SIG-M5 treated with dmso at 0.1 percent for 504 hours (cell line): Measurements from ENCODE around the gene APOA4.

Source experiments
- DNase-seq: peaks from one replicate; lab custom pipeline; 2025; ENCODE audit not compliant: unreplicated experiment; lab: John Stamatoyannopoulos, UW

APOA4 gene

DNA sequence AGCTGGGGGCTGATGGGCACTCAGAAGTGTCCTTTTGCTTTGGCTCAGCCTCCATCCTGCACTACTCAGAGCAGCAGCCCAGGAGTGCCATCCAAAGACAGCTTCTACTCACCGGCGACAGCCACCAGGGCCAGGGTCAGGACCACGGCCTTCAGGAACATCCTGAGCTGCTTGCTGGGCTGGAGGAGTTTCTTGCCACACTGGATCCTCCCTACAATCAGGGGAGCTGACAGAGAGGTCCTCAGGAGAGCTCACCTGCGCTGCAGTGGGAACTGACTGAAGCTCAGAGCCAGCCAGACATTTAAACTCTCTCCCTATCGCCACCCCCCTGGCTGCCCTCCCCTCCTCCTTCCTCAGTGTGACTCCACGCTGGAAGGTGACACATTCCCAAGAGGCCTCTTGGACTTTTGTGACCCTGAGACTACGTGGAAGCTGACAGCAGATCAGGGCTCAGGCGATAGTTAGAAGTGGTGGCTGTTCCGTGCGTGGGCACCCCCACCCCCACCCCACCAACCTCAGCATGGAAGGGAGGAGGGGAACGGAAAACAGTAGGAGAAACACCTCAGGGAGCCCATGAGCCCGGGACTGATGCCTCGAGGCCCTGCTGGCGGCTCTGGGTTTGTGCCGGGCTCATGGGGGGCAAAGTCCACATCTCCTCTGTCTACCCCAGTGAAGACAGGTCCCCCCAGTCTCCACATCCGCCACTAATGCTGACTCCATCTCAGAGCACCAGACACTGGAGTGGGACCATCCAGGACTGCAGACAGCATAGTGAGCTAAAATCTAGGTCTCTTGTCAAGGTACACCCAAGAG is at the start of gene APOA4:
Gene APOA4, minus strand, starts transcription at position 274 of the 813 bp plus-strand sequence. Its CDS starts 113 bp downstream, at position 161.
- no peak for DNase-seq

DNA sequence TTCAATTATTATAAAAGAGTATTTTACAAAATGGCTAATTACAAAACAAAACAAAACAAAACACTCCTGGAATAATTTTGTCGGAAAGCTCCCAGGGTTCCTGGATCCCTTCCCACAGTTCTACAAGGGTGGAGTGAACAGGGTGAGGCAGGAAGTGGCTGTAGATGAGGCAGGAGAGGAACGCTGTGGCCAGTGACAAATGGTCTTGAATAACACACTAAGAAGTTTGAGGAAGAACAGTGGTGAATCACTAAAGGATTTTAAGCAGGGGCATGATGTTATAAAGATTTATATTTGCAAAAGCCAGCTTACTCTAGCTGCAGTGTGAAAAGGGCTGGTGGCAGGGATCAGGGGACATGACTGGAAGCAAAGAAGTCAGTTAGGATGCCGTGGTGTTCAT is 48.1 kb upstream of the APOA4 start:
- no peak for DNase-seq

DNA sequence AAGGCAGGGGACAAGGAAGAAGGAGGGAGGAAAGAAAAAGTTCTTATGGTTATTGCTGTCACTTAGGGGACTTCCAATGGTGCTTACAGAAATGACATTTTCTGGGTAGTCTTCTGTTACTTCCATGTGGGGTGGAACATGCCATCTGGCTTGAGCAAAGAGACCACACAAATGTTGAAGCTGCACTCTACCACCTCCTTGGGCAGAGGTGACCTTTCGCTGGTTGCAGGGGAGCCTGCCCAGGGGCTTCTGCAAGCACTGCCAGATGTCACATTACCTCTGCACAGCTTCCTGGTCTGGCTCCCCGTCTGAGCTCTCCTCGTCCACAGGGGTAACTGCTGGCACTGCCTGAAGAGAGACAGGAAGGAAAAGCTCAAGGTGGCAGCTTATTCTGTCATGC is 47.0 kb upstream of the APOA4 start:
- no peak for DNase-seq

DNA sequence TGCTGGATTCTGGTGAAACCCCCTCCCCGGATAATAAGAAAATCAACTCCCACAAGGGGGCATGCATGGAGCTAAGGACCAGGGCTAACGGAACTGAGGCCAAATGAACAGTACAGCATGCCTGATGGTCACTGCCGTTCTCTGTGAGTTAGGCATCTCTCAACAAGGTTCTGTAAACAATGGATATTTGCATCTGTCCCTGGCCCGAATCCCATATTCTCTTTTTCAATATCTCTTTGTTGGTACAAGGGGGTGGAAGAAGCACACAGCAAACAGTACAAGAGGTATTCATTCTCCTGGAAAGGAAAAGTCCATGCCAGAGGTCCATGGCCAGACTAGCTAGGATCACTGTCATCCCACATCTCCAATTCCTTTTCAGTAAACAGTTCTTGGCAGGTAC is 46.5 kb upstream of the APOA4 start:
- no peak for DNase-seq

DNA sequence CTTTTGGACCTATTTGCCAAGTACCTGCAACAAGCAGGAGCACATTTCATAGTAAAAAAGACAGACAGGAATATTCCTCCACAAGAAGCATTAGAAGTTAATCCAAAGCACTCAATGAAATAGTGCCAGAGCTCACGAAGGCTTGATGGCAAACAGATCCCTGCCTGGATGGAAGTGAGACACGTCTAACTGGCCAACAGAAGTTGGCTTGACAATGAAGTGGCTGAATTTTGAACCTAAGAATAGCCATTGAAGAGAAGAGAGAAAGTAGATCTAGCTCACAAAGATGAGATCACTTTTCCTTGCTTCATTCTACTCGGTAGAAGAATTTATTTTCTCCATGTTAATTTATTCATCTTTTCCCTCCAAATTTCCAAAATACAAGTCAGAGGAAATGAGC is 45.0 kb upstream of the APOA4 start:
- no peak for DNase-seq

DNA sequence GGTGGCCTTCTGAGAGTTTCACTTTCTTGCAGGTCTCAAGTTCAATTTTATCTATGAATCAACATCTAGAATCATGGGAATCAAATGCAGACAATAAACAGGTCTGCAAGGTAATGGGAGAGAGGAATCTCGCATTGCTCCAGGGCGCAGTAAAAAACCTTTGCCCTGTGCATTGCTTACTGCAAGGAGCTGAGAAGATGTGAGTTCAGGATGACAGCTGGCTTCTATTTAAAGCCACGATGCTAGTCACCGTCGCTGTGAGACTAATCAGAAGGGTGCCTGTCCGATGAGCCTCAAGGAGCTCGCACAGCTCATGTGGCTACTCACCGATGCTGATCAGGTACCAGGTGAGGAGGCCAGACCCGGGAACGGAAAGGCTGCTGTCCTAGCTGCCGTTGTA is 44.5 kb upstream of the APOA4 start:
- no peak for DNase-seq

DNA sequence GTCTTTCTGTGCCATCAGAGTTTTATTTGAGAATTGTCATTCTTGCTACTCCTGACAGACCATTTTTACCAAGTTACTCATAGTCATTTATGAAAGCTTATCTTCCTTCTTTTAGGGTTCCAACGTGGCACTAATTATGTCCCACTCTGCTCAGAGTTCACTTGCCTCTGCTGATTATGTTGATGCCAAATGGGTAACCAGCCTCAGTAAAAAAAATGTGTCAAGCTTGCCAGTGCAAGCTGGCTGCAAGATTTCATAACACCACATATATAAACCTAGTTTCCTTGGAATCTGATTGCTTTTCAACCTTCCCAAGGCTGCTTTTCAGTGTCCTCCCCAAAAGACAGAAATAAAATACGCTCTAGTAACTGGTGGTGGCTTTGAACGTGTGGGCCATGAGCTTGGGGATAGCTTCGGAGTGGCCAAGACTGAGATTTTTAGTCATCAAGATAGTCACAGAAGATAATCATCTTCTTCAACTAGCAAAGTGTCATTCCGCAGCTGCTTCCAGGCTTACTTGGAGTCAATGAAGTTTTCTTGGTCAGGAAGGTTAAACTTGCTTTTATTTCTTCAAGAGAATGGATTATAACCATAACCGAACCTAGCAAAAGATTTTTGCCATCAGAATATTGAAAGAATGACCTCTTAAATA is 43.8 kb upstream of the APOA4 start:
- DNase-seq, result no peak

DNA sequence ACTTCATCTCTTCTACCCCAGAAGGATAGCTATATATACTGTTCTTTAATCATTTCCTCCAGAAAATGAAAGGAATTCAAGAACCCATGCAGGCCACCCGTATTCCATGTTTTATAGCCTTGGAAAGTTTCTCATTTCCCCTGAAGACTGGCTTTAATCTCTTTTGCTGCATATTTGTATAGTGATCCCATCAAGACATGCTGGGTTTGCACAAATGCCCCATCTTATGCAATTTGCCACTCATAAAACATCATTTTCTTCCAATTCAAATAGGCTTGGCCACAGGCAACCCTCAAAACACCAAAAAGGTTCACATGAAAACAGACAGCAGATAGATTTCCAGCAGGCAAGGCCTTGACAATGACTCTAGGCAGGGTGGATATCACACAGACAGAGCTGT is 42.6 kb upstream of the APOA4 start:
- no peak for DNase-seq

DNA sequence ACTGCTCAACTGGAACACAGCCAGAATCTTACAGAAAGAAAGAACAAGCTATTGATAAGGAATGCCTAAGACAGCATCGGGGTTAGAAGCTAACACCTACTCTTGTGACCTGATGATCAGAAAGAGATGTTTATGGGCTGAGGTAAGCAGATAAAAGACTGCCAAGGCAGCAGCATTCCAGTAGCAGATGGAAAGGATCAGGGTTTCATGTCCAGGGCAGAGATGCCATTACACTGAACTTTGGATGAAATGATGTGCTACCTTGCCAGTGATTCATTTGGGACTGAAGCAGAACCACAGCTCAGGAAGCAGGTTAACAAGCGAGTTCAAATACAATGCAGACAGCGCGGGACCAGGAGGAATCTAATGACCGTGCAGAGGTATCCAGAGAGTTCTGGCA is 41.4 kb upstream of the APOA4 start:
- DNase-seq, result no peak

DNA sequence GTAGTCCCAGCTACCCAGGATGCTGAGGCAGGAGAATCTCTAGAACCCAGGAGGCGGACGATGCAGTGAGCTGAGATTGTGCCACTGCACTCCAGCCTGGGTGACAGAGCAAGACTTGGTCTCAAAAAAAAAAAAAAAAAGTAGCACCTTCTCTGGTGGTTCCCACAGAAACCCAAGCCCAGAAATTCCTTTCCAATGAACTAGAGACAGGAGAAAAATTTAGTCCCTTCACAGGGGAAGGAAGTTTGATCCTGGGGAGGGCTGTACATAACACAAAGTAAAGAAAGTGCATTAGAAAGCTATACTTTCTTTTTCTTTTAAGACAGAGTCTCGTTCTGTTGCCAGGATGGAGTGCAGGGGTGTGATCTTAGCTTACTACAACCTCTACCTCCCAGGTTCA is 39.8 kb upstream of the APOA4 start:
- DNase-seq, result no peak

DNA sequence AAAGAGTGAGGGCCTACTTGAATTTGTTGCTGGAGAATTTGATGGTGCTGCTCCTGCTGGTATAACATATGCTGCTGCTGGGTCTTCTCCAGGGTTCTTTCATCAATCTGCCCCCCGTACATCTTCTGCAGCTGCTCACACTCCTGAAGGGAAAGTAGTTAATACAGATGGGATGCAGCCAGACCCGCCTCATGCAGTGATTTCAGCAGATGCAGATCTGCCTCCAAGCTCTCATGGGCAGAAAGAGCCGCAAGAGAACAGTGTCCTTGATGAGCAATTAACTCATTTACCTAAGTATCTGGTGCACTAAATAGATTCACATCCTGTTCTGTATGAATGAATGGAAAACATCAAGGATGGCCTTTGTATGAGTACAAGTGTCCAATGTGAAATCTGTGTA is 39.1 kb upstream of the APOA4 start:
- no peak for DNase-seq

DNA sequence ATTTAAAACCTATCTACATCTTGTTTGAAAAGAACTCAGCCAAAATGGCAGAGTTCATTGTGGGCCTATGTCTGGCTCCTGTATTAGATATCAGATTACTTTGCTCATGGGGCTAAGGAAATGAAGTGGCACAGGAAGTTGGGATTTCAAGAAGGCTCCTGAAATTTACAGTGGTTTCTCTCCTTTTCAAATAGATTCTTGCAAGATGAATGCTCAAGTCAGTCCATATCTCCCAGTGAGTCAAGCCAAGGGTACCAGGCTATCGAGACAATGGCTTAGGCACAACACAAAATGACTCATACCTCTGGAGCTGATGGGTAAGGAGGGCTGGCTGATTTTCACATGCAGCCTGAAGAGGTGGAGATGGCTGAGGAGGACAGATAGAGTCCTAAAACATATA is 38.4 kb upstream of the APOA4 start:
- no peak for DNase-seq

DNA sequence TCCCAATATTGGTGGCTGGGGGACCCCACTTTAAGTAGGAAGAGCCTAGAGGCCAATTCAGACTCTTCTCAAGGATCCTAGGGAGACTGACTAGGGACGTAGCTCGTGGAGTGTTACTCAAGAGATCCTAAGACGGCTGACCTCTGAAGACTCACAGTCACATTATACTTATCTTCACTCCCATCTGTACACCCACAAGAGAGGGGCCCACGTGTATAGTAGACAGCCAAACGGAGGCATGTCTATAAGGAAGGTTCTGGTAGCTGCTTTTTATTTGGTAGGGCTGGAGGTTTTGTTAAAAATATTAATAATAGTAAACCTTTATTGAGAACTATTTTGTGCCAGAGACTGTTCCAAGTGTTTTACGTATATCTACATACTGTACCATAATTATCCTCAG is 37.2 kb upstream of the APOA4 start:
- no peak for DNase-seq

DNA sequence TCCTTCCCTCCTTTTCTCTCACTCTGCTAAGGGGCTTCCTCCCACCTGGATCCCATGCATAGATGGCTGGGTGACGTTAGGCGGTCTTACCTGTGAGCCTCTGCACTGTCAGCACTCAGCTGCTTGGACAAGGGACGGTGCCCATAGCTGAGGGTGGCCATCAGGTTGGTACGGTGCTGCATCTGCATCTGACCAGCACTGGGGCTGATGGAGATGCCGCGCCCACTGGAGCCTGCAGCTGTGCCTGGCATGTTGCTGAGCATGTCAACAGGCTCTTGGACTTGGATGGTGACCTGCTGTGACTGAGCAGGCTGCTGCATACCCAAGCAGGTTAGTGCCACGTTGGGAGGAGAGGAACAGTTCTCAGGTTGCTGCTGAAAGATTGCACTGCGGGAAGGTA is 36.1 kb upstream of the APOA4 start:
- no peak for DNase-seq

DNA sequence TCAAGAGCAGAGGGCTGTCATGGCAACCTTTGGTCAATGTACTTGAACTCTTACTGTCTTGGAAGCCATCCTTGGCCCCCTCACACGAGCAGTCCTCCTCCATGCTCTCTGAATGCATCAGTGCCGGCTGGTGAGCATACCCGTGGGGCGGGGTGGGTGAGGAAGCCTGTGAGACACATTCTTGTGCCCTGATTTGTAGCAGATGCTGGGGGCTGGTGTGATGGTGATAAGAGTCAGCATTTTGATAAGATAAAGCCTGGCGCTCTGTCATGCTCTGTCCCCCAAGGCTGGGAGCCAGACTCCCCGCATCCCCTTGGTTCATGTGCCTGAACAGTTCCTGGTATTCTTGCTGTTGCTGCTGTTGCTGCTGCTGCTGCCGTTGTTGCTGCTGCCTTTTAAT is 34.8 kb upstream of the APOA4 start:
- DNase-seq, result no peak

DNA sequence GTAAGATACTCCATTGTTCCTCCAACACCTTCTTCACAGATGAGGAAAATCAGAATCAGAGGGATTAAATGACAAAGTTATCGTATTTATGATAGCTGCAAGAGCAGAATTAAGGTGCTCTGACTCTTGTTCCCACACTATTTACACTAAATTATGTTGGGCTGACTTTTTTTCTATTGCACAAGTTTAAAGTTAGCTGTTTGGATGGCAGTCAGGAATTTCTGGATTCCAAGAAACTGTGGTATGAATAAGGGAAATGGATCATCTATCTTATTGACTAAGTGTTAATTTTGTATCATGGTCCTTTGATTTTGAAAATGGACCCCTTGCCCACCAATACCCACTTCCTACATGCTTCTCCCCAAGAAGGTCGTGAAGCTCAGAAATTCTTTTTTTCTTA is 34.2 kb upstream of the APOA4 start:
- no peak for DNase-seq

DNA sequence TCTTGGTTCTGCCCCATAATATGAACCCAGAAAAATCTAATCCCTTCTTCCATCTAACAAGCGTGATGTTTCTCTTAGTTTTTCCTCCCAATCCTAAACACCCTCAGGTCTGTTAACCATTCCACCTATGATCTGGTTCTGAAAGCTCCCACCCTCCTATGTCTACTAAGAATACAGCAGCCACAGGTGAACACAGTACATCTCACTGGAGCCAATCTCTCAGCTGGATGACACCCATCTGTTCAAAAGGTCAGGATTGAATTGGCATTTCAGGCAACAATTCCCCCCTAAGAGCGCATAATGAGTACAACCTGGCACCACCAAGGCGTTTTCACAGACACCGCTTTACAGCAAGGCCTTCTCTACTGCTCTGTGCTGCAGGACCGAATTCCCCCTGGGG is 33.3 kb upstream of the APOA4 start:
- no peak for DNase-seq

DNA sequence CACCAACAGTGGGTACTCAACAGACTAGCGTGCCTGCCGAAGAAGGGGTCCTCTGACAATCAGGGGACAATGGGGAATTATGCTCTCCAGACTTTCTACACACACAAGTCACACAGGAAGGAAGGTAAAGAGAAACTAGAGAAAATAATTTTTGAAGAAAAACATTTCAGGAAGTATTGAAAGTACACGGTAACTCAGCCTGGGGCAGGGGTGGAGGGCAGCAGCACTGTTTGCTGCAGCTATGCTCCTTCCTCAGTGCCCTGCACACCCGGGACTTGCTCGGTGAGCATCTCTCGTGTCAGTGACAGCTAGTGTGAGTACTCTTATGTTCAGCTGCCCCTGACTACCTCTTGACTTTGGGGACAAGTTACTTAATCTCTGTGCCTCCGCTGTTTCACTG is 32.3 kb upstream of the APOA4 start:
- DNase-seq, result no peak

DNA sequence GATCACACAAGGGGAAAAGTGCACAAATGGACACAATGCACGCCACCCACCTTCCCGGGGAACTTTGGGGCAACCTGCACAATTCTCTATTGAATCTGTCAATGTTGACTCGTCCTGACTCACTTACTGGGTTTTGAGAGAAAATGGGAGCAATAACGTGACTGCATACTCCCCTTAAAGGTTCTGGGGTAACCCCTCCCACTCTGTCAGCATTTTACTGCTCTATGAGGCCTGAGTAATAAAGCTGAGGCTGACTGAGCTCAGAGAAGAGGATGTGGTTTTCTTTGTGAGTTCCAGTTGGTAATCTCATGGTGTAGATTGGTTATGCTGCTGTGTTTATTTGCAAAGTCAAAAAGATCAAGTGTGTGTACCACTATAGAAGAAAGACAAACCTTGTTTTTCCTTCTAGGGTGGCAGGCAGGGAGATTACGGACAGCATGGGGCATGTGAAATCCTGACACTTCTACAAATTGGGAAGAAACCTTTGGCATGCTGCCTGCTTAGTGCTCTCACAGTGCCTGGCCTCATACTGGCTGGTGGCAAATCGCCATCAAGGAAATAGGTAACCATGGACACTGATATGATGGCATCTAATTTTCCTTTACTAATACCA is 30.5 kb upstream of the APOA4 start:
- DNase-seq, result peak; percentile 86

DNA sequence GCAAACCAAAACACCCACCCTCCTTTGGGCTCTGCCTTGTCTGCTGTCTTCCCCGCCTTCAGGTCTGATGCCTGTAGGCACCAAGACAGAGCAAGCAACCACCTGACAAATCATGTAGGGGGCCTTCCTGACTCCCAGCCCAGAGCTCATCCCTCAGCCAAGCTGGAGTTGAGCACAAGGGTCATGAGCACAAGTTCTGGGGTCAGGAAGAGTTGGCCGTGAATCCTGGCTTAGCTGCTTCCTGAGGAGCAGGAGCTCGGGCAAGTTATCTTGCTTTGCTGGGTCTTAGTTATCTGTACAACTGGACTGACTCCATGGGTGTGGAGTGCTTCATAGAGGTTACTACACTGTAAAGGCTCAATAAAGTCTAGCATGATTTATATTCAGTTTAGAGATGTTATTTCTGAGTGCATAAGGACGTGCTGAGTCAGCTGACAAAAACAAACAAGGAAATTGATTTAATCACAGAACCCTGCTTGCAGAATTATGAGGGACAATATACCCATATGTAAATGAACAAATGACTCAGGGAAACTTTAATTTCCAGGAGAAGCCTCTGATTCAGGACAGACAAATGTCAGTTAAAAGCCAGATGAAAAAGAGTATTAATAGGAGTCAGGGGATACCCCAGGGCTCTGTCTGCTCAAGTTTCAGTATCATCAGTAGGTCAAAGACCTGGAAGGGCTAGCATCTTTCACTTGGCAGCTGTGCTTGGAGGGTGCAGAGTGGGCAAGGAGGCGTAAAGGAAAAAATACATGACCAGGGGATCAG is 29.3 kb upstream of the APOA4 start:
- DNase-seq, result peak; percentile 2

DNA sequence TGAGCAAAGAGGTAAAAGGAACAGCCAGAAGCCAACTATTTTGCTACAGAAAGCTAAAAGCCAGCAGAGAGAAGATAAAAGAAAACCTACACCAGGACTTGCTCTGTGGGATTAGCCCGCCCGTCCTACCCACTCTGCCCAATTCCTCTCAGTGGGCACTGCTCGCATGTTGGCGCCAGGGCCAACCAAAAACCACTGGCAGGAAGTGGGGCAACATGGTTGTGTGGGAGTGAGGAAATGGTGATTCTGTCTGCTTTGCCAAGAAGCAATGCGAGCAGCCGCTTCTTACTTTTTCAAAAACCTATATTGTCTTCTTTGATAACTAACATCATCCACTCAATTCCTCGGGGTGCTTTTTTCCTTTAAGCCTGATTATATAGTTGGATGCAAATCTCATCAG is 28.5 kb upstream of the APOA4 start:
- peak; percentile 38 for DNase-seq

DNA sequence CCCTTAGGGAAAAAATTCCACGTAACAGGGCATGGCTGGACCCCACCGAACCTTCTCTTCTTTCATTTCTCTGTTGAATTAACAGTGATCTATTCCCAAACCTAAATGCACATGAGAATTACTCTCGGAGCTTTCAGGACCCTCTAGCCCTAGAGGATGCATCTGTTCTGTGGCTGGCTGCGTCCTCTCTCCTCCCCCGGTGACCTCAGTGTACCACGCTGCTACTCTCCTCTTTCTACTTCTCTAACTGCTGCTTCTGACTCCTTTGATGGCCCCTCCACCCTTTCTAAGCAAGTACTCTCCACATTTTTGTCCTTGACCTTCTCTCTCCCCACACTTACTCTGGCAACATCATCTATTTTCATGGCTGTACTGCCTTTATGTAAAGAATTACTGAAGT is 26.4 kb upstream of the APOA4 start:
- no peak for DNase-seq
